ENCODE results near the gene ATXN2. TPM values are rescaled to one million over a fixed set of nuclear protein-coding genes. Genes with fewer than 3 reads are reported as not detected.

Gene ATXN2
- total and polyA plus RNA-seq, 2 of the 4 experiments (the other 2 are of a cell fraction): 12.4 to 66.5 TPM

DNA sequence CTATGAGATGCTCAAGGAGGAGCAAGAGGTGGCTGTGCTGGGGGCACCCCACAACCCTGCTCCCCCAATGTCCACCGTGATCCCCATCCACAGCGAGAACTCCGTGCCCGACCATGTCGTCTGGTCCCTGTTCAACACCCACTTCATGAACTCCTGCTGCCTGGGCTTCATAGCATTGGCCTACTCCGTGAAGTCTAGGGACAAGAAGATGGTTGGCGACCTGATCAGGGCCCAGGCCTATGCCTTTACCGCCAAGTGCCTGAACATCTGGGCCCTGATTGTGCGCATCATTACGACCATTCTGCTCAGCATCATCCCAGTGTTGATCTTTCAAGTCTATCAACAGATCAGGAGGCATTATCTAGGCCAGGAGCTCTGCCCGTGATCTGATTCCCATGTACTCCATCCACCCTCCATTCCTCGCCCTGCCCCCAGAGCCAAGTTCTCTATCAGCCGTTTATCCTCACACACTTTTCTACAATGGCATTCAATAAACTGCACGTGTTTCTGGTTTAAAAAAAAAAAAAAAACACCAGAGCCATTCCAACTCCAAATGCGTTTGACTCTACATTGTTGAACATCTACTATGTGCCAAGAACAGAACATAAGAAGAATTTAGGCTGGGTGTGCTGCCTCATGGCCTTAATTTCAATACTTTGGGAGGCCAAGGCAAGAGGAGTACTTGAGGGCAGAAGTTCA is 17.5 kb downstream of the ATXN2 start:
- Histone ChIP-seq H3K36me3 (ENCODE audit: control insufficient read depth, insufficient read depth, low read length) (peaks cover 4% of the 10 kb centered on the region), H4K91ac (ENCODE audit: insufficient read depth, low read depth, low read length) (no peak overlapping the region), H3K27me3 (ENCODE audit: control insufficient read depth, insufficient read depth, low read length) (no peaks in the 10 kb centered on the region), H3K4ac (ENCODE audit: low read depth, low read length) (no peak overlapping the region), H3K23ac (ENCODE audit: low read depth, low read length) (no peak overlapping the region), H3K9me1 (ENCODE audit: insufficient read depth, low read length) (peaks cover 41% of the 10 kb centered on the region), H3K56ac (ENCODE audit: extremely low read depth, insufficient read depth, low read length) (no peak overlapping the region), H3K4me2 (ENCODE audit: low read depth, low read length) (no peak overlapping the region), H2AFZ (replicated peaks; ENCODE audit: low read length, poor library complexity) (no peak overlapping the region), H3K4me1 (ENCODE audit: control insufficient read depth, insufficient read depth, low read length) (peaks cover 16% of the 10 kb centered on the region), H3K27ac (ENCODE audit: insufficient read depth, low read length) (no peak overlapping the region), H4K5ac (ENCODE audit: low read depth, low read length) (no peak overlapping the region), H3K9me3 (ENCODE audit: control insufficient read depth, insufficient read depth, low read length) (no peaks in the 10 kb centered on the region), H2AK5ac (ENCODE audit: low read depth, low read length) (peak overlapping the region; percentile 57), H3K79me1 (ENCODE audit: low read depth in 1 of 2, low read length in 2 of 2) (peaks cover 11 to 83% of the 10 kb centered on the region in 2 experiments), H3K9ac (ENCODE audit: low read depth, low read length) (no peak overlapping the region), H2AK9ac (replicated peaks; ENCODE audit: low read depth, low read length, poor library complexity) (peak overlapping the region; percentile 3), H2BK20ac (ENCODE audit: low read depth, low read length) (no peak overlapping the region), H2BK120ac (ENCODE audit: low read depth, low read length) (no peak overlapping the region), H2BK5ac (ENCODE audit: low read depth, low read length, poor library complexity, severe bottlenecking) (no peak overlapping the region), H2BK15ac (ENCODE audit: low read depth, low read length) (no peak overlapping the region), H4K8ac (ENCODE audit: low read depth in 2 of 2, low read length in 2 of 2) (no peak overlapping the region), H4K20me1 (ENCODE audit: insufficient read depth, low read length) (peaks cover 98% of the 10 kb centered on the region), H3K4me3 (ENCODE audit: insufficient read depth, low read depth, low read length) (no peak overlapping the region), H3K14ac (replicated peaks; ENCODE audit: low read depth, low read length) (no peak overlapping the region), H3K18ac (ENCODE audit: low read depth, low read length) (no peak overlapping the region)
- ATAC-seq (ENCODE audit: low read depth) (no peak), DNase-seq (no peak)
- WGBS, 2 experiments (ENCODE audit: extremely low coverage in 2 of 2, insufficient read length in 1 of 2): 86% methylated on average over 9 of the region's 15 CpGs; no CpG with 5 or more reads in 1 of the 2 experiments
- in situ Hi-C loops (cut with MboI; ENCODE audit: low sequenced_read_pairs): no loop called here
- TF ChIP-seq USF2 (IDR thresholded peaks at IDR 0.05; ENCODE audit: low read depth, low read length): no peak
- no peak for TF ChIP-seq SMC3 (IDR thresholded peaks at IDR 0.05; ENCODE audit: low read depth, low read length)
- no peak for TF ChIP-seq MXI1 (IDR thresholded peaks at IDR 0.05; ENCODE audit: borderline replicate concordance, low read depth, low read length)
- ChIA-PET POLR2A (ENCODE audit: unreplicated experiment) (no interaction called here), CTCF (no interaction called here)
- intact Hi-C loops (cut with micrococcal nuclease): no loop called here
- BruUV-seq (replicated peaks): no TSS peak
- dilution Hi-C loops (cut with HindIII; ENCODE audit: low sequenced_read_pairs, unreplicated experiment): no loop called here
